ENCODE data around the gene PPP1R37.
A peak's percentile ranks its signal among the peaks of the same experiment; 100 is the strongest.

The PPP1R37 gene

GRCh38 chr19:45177817-45178261, 84.9 kb downstream of the PPP1R37 start, which contains the start of gene TRAPPC6A (continued):
- TF ChIP-seq ZNF449 (tag by site-specific recombination; IDR thresholded peaks at IDR 0.05) (no peak), HOXC10 (CRISPR knock-in tag; IDR thresholded peaks at IDR 0.05) (no peak), ELK4 (IDR thresholded peaks at IDR 0.05; ENCODE audit: borderline replicate concordance, low read depth, low read length) (no peak), INSM2 (tag by site-specific recombination; IDR thresholded peaks at IDR 0.05) (no peak), ZNF48 (tag by site-specific recombination; IDR thresholded peaks at IDR 0.05) (no peak), KLF7 (tag by site-specific recombination; IDR thresholded peaks at IDR 0.05; ENCODE audit: borderline replicate concordance) (0 out of 2 replicates have a peak, but pooled peaks have one; percentile 42), ZNF221 (tag by site-specific recombination; IDR thresholded peaks at IDR 0.05; ENCODE audit: borderline replicate concordance) (no peak), ZBTB7A (tag by site-specific recombination; IDR thresholded peaks at IDR 0.05; ENCODE audit: low read depth) (no peak), ZNF404 (tag by site-specific recombination; IDR thresholded peaks at IDR 0.05) (no peak), ZNF670 (tag by site-specific recombination; IDR thresholded peaks at IDR 0.05; ENCODE audit: low read depth) (no peak), ZNF629 (tag by site-specific recombination; IDR thresholded peaks at IDR 0.05) (0 out of 2 replicates have a peak, but pooled peaks have one; percentile 52), ZNF18 (tag by site-specific recombination; IDR thresholded peaks at IDR 0.05) (no peak), ZNF529 (tag by site-specific recombination; IDR thresholded peaks at IDR 0.05; ENCODE audit: insufficient replicate concordance) (no peak), ZSCAN18 (tag by site-specific recombination; IDR thresholded peaks at IDR 0.05) (no peak), ZFP41 (tag by site-specific recombination; IDR thresholded peaks at IDR 0.05; ENCODE audit: borderline replicate concordance) (no peak), ZBTB6 (tag by site-specific recombination; IDR thresholded peaks at IDR 0.05) (no peak), ZNF560 (tag by site-specific recombination; IDR thresholded peaks at IDR 0.05; ENCODE audit: borderline replicate concordance) (no peak), ZNF394 (tag by site-specific recombination; IDR thresholded peaks at IDR 0.05; ENCODE audit: borderline replicate concordance) (peak; percentile 13; the same call in 1 of the 2 replicates), ZNF398 (tag by site-specific recombination; IDR thresholded peaks at IDR 0.05) (0 out of 2 replicates have a peak, but pooled peaks have one; percentile 18), AEBP2 (tag by site-specific recombination; IDR thresholded peaks at IDR 0.05; ENCODE audit: borderline replicate concordance) (no peak), RBAK (tag by site-specific recombination; IDR thresholded peaks at IDR 0.05) (no peak), HOXA7 (CRISPR knock-in tag; IDR thresholded peaks at IDR 0.05; ENCODE audit: borderline replicate concordance) (no peak), OSR2 (tag by site-specific recombination; IDR thresholded peaks at IDR 0.05) (no peak), MYNN (tag by site-specific recombination; IDR thresholded peaks at IDR 0.05; ENCODE audit: borderline replicate concordance) (no peak), HOXD13 (CRISPR knock-in tag; IDR thresholded peaks at IDR 0.05; ENCODE audit: borderline replicate concordance) (no peak), IKZF3 (tag by site-specific recombination; IDR thresholded peaks at IDR 0.05) (no peak), ZNF23 (tag by site-specific recombination; IDR thresholded peaks at IDR 0.05; ENCODE audit: borderline replicate concordance) (no peak), ZNF146 (tag by site-specific recombination; IDR thresholded peaks at IDR 0.05) (no peak)

All from HEK293 (cell line).